ENCODE results near the gene PRKCH.

GRCh38 chr14:61453103-61453767, 131.9 kb downstream of the PRKCH start:
- no peak for TF ChIP-seq SP1 (CRISPR knock-in tag; conservative IDR thresholded peaks at IDR 0.05)
- no peak for TF ChIP-seq ATF3 (CRISPR knock-in tag; conservative IDR thresholded peaks at IDR 0.05)
- TF ChIP-seq CTCF (IDR thresholded peaks at IDR 0.05), result no peak
- TF ChIP-seq ETV6 (CRISPR knock-in tag; IDR thresholded peaks at IDR 0.05), result no peak
- TF ChIP-seq RELA (CRISPR knock-in tag; IDR thresholded peaks at IDR 0.05; ENCODE audit: borderline replicate concordance), result no peak
- TF ChIP-seq ZNF121 (CRISPR knock-in tag; IDR thresholded peaks at IDR 0.05), result no peak

Data from WTC11 (cell line).